Effector memory CD4-positive, alpha-beta T cell (primary cell): ENCODE results near the gene XYLT1.

Experiments used
- DNase-seq, 3 donors: peaks; one replicate each; pipeline ENCODE4 v3.0.0-alpha.2; 2020
- H3K27ac ChIP-seq: 2 replicates; pipeline ENCODE4 v1.7.0; 2013; ENCODE audit warnings: mild to moderate bottlenecking, low read length, moderate library complexity; ENCODE audit not compliant: insufficient read depth, poor library complexity, severe bottlenecking
- H3K27me3 ChIP-seq: replicated peaks from 2 replicates; pipeline ENCODE4 v1.7.0; 2013; ENCODE audit warnings: mild to moderate bottlenecking, low read length; ENCODE audit not compliant: insufficient read depth, control insufficient read depth, poor library complexity, severe bottlenecking
- H3K36me3 ChIP-seq: 2 replicates; pipeline ENCODE4 v1.7.0; 2013; ENCODE audit warnings: mild to moderate bottlenecking, low read length, moderate library complexity; ENCODE audit not compliant: control insufficient read depth, insufficient read depth
- H3K4me1 ChIP-seq: 2 replicates; pipeline ENCODE4 v1.7.0; 2013; ENCODE audit warnings: low read length, mild to moderate bottlenecking; ENCODE audit not compliant: control insufficient read depth, insufficient read depth, poor library complexity, severe bottlenecking
- H3K4me3 ChIP-seq: 2 replicates; pipeline ENCODE4 v1.7.0; 2013; ENCODE audit warnings: low read length, low read depth, mild to moderate bottlenecking; ENCODE audit not compliant: insufficient read depth, poor library complexity, severe bottlenecking
- H3K9me3 ChIP-seq: 2 replicates; pipeline ENCODE4 v1.7.0; 2013; ENCODE audit warnings: mild to moderate bottlenecking, low read length, moderate library complexity; ENCODE audit not compliant: control insufficient read depth

Gene XYLT1

DNA sequence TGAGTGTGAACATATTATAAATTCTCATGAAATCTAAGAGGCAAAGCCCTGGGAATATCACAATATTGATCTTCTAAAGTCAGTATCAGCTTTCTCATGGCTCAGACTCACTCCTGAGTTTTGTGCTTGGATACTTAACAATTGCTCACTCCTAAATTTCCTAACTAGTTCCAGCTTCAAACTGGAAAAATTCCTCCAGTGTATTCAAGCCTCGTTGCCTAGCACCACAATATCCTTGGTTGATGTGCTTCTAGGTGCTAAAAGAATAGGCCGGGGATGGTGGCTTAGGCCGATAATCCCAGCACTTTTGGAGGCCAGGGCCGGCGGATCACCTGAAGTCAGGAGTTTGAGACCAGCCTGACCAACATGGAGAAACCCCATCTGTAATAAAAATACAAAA, 62.5 kb downstream of the XYLT1 start:
- Histone ChIP-seq H3K36me3 (no peaks in the 10 kb centered on the region), H3K9me3 (no peaks in the 10 kb centered on the region), H3K27me3 (no peaks in the 10 kb centered on the region), H3K4me3 (no peak overlapping the region), H3K27ac (no peak overlapping the region), H3K4me1 (no peaks in the 10 kb centered on the region)
- no peak for DNase-seq

DNA sequence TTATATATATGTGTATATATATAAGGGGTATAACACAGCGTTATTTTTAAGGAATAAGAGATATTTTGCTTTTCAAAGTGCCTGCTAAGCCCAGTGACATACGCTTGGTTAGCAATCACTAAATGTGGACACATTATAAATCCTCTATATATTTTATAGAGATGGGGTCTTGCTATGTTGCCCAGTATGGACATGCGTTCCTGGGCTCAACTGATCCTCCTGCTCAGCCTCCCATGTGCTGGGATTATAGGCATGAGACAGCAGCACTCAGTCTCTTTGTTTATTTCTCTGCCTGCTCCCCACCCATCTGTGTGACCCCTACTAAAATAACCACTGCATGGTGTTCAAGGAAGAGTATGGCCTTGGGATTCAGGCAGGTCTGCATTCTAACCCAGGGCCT, 63.4 kb downstream of the XYLT1 start:
- Histone ChIP-seq H3K4me1 (no peaks in the 10 kb centered on the region), H3K4me3 (no peak overlapping the region), H3K27me3 (no peaks in the 10 kb centered on the region), H3K36me3 (no peaks in the 10 kb centered on the region), H3K9me3 (no peaks in the 10 kb centered on the region), H3K27ac (no peak overlapping the region)
- DNase-seq: no peak

DNA sequence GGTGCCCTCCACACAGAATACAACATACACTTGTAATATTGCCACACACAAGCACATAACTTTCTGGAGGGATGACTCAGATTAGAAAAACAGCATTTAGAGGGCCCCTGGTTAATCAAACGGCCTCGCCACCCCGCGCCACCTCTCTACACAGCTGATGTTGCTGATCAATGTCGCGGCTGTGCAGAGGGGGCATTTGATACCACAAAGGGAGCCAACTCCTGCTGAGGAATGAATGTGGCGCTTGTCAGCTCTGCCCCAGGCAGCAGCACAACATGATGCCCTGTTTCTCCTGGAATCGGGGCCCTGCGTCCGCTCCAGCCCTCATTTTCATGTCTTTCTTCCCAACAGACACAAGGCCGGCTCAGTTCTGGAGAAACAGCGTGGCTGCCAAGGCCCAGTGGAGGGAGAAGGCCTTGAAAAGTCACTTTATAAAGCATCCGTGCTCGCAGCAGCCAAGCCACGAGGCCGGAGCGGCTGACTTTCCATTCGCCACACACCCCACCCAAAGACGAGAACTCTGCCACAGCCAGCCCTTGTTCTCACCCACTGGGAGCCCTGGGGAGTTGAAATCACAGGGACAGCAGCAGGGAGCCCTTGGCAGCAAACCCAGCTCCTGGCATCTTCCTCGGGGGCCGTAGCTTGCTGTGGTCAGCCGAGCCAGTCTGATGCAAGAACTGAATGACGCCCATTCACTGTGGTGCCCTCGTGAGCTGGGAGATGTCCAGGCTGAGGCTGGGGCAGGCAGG, 65.6 kb downstream of the XYLT1 start:
- H3K27me3 ChIP-seq: no peaks in the 10 kb centered on the region
- H3K27ac ChIP-seq: no peak overlapping the region
- DNase-seq: no peak
- no peaks in the 10 kb centered on the region for H3K36me3 ChIP-seq
- no peaks in the 10 kb centered on the region for H3K9me3 ChIP-seq
- no peak overlapping the region for H3K4me3 ChIP-seq
- peaks cover 7% of the 10 kb centered on the region for H3K4me1 ChIP-seq

DNA sequence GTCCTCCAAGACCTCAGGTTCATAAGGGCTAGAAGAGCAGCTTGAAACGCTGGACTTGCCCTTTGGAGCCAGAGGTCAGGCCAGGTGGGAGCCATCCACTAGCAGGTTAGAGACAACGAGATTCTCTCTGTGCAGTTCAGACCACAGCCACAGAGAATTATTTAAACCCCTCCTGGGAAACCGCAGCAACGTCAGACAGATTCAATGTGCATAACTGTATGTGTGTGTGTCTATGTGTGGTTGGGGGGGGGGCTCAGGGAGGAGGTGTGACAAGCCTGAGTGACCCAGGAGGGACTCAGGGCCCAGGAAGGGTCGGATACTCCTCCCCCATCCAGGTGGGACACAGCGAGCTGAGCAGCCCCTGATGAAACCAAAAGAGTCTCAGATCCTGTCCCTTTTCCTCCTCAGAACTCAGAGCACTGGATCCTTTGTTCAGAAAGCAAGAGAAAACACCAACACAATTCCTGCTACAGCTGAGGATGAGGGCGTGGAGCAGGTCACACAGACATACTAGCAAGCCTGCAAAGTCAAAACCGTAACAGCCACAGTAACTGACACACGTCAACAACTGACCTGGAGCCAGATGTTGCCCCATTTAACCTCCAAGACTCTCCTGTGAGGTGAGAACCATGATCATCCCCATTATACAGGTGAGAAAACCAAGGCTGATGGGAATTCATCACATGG, 66.8 kb downstream of the XYLT1 start:
- no peak overlapping the region for H3K27ac ChIP-seq
- H3K27me3 ChIP-seq: no peaks in the 10 kb centered on the region
- no peak for DNase-seq
- H3K4me3 ChIP-seq: no peak overlapping the region
- H3K4me1 ChIP-seq: peaks cover 16% of the 10 kb centered on the region
- H3K9me3 ChIP-seq: no peaks in the 10 kb centered on the region
- H3K36me3 ChIP-seq: no peaks in the 10 kb centered on the region

DNA sequence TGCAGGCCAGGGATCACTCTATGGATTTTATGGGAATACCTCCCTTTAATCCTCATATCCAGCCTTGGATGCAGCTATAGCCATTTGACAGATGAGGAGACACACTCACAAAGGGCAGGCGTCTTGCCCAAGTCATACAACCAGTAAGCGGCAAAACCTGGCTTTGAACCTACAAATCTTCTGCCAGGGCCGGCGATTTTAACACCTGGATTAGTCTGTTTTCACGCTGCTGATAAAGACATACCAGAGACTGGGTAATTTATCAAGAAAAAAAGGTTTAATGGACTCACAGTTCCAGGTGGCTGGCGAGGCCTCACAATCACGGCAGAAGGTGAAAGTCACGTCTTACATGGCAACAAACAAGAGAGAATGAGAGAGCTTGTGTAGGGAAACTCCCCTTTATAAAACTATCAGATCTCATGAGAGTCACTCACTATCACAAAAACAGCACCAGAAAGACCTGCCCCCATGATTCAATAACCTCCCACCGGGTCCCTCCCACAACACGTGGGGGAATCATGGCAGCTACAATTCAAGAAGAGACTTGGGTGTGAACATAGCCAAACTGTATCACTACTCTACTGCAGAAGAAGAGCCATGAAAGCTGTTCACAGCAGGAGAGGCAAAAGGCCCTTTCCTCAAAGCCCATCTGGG, 67.5 kb downstream of the XYLT1 start:
- no peak overlapping the region for H3K27ac ChIP-seq
- no peak overlapping the region for H3K4me3 ChIP-seq
- peaks cover 21% of the 10 kb centered on the region for H3K4me1 ChIP-seq
- no peak for DNase-seq
- H3K27me3 ChIP-seq: no peaks in the 10 kb centered on the region
- H3K36me3 ChIP-seq: no peaks in the 10 kb centered on the region
- H3K9me3 ChIP-seq: no peaks in the 10 kb centered on the region

DNA sequence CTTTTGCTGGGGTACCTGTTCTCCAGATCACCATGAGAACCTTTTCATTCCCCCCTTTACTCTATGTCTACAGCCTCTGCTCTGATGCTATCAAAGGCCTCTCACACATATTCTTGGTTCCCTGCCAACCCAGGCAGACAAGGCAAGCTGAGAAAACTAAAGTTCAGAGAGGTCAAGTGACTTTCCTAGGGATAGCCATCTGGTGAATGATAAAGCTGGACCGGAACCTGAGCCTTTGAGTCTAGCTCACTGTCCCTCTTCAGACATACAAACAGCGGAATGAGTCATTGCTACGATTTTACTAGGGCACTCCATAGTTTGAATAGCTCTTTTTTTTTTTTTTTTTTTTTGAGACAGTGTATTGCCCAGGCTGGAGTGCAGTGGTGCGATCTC, 73.3 kb downstream of the XYLT1 start:
- H3K4me3 ChIP-seq: no peak overlapping the region
- peaks cover 45% of the 10 kb centered on the region for H3K4me1 ChIP-seq
- H3K9me3 ChIP-seq: no peaks in the 10 kb centered on the region
- H3K27ac ChIP-seq: peak overlapping the region; percentile 89
- peak; percentile 12 to 14 (median 13) for DNase-seq
- H3K36me3 ChIP-seq: no peaks in the 10 kb centered on the region
- H3K27me3 ChIP-seq: no peaks in the 10 kb centered on the region

DNA sequence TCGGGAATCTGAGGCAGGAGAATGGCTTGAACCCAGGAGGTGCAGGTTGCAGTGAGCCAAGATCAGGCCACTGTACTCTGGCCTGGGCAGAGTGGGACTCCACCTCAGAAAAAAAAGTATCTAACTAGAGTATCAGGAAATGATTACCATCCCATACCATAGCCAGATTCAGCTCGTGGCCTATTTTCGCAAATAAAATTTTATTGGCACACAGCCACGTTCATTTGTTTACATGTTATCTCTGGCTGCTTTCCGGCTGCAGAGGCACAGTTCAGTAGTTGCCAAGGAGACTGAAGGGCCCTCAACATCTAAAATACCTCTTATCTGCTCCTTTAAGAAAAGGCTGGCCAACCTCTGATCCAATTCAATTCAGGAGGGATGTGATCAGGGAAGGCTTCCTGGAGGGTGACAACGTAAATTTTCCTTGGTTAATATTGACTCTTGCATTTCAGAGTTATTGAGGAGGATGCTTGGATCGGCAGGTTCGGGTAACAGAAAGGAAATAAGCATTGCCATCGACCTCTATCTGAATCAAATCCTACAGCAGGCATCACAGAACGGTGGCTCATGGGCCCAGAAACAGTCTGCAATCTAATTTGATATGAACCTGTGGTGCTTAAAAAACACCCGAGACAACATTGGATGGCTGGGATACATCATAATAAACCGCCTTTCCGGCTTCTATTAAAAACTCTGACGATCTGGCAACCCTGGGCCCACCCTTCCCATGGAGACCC, 73.8 kb downstream of the XYLT1 start:
- Histone ChIP-seq H3K4me1 (peaks cover 45% of the 10 kb centered on the region), H3K4me3 (no peak overlapping the region), H3K27me3 (no peaks in the 10 kb centered on the region), H3K36me3 (no peaks in the 10 kb centered on the region), H3K27ac (peak overlapping the region; percentile 89), H3K9me3 (no peaks in the 10 kb centered on the region)
- DNase-seq: peak; percentile 39 to 56 (median 54)

DNA sequence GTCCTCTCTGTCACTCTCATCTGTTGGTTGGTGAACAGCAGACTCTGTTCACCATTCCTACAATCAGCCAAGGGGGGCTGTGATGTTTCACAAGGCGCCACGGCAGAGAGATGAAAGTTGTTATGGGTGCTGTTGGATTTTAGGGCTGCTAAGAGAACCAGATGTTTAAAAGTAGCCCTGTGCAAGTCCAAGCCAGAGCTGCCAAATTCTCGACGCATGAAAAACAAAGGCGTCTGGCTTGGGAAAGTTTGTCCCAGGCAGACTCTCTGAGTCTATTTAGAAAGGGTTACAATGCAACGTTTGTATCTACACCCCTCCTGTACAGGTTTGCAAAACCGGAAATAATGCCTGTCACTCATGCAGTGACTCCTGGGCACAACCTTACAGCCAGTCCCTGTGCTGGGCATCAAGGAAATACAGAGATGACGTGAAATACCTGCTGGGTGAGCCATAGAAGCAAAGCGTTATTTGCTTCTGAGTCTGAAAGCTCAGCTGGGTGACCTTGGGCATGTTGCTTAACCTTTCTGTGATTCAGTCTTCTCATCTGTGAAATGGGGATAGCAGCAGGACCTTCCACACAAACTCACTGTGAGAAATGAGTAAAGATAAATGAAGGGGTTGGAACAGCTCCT, 74.8 kb downstream of the XYLT1 start:
- H3K9me3 ChIP-seq: no peaks in the 10 kb centered on the region
- H3K27me3 ChIP-seq: no peaks in the 10 kb centered on the region
- H3K4me3 ChIP-seq: no peak overlapping the region
- H3K27ac ChIP-seq: peak overlapping the region; percentile 89
- peaks cover 40% of the 10 kb centered on the region for H3K4me1 ChIP-seq
- no peak for DNase-seq
- no peaks in the 10 kb centered on the region for H3K36me3 ChIP-seq

DNA sequence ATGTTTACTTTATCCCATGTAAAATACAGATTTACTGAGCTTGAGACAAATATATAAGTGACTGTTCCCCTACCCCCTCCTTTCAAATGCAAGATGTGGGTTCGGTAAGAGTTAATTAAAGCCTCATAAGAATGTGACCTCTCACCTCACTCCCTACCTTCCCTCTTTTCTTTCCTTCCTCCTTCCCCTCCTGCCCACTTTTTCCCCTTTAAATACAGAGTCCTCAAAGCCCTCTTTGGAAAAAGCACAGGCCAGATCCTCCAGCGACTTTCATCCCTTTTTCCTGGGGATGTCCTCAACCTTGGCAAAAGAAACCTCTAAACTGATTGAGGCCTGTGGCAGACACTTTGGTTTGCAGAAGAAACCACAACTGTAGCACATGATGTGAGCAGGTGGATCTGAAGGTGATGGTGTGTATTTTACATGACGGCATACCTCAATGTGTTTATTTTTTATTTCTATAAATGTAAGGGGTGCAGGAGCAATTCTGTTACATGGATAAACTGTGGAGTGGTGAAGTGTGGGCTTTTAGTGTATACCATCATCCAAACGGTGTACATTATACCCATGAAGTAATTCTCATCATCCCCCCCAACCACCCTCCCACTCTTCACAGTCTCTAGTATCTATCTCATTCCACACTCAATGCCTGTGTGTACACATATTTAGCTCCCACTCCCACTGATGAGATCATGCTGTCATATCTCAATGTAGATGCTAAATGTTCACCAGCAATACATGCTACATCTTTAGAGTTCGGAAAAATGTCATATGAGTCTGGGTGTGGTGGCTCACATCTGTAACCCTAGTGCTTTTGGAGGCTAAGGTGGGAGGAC, 77.7 kb downstream of the XYLT1 start:
- Histone ChIP-seq H3K9me3 (no peaks in the 10 kb centered on the region), H3K4me1 (peaks cover 22% of the 10 kb centered on the region)

More for the DNA sequence above, 77.7 kb downstream of the XYLT1 start:
- no peak overlapping the region for H3K4me3 ChIP-seq
- no peak for DNase-seq
- no peaks in the 10 kb centered on the region for H3K36me3 ChIP-seq
- no peak overlapping the region for H3K27ac ChIP-seq
- H3K27me3 ChIP-seq: no peaks in the 10 kb centered on the region
